Fibroblast of villous mesenchyme (primary cell): Measurements from ENCODE around the gene COMTD1. TPM values are rescaled to one million over a fixed set of nuclear protein-coding genes. Genes with fewer than 3 reads are reported as not detected.

ENCODE experiments used
- DNase-seq: peaks from one replicate; pipeline ENCODE4 v3.0.0-alpha.2; 2010; ENCODE audit warnings: low read depth
- H3K4me3 ChIP-seq: 2 replicates; pipeline ENCODE4 v1.5.1; 2011; ENCODE audit warnings: low read depth, mild to moderate bottlenecking, low read length
- total RNA-seq: library from RNA; depleted of rRNA; stranded (reverse); fragments of >200 nt; gene quantifications from 2 replicates; pipeline ENCODE4 v1.2.3, GENCODE V29; 2012
- TF ChIP-seq, protein P1 (sequence below): IDR thresholded peaks from 2 replicates; pipeline ENCODE4 v1.5.1; 2012; ENCODE audit warnings: low read depth, mild to moderate bottlenecking, low read length; ENCODE audit not compliant: insufficient read depth

COMTD1 gene
- total RNA-seq, result 3.9 and 10.3 TPM in 2 replicates

DNA sequence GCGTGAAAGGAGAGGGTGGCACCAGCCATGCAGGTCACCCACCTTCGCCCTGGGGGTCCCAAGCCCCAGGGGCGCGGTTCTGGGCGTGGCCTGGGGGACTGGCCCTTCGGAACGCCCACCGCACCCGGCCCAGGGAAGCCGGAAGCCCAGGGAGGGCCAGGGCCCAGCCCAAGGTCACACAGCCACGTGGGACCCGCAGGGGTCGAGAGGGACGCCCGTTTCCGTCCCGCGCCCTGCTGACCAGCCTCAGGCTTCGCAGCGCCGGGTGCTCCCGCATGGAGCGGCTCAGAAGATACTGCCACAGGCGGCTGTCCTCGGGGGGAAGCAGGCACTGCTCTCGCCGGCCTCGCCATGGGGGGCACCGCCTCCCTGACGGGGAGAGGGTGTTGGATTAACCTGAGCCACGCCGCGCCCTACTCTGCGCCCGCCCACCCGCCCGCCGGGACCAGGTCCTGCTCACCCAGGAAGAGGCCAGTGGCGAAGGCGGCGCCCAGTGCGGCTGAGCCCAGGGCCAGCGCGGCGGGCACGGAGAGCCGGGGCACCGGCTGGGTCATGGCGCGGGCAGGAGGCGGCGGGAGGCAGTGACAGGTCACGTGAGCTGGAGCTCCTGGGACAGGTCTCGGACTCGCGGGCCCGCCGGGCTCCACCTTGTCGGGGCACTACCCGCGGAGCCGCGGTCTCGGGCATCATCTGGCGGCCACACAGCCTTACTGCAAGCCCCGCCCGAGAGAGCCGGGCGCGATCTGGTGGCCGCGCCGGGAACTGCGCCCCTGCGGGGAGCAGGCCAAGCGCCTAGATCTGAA lies at the start of gene COMTD1:
TSS of gene COMTD1 (minus strand) at position 583 of the 803 bp plus-strand sequence. CDS start at position 554, 29 bp downstream.
- peak within 1 kb of the TSS; percentile 70 for H3K4me3 ChIP-seq
- TF ChIP-seq, protein P1, sequence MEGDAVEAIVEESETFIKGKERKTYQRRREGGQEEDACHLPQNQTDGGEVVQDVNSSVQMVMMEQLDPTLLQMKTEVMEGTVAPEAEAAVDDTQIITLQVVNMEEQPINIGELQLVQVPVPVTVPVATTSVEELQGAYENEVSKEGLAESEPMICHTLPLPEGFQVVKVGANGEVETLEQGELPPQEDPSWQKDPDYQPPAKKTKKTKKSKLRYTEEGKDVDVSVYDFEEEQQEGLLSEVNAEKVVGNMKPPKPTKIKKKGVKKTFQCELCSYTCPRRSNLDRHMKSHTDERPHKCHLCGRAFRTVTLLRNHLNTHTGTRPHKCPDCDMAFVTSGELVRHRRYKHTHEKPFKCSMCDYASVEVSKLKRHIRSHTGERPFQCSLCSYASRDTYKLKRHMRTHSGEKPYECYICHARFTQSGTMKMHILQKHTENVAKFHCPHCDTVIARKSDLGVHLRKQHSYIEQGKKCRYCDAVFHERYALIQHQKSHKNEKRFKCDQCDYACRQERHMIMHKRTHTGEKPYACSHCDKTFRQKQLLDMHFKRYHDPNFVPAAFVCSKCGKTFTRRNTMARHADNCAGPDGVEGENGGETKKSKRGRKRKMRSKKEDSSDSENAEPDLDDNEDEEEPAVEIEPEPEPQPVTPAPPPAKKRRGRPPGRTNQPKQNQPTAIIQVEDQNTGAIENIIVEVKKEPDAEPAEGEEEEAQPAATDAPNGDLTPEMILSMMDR, result peak; percentile 100
- peak; percentile 82 for DNase-seq

DNA sequence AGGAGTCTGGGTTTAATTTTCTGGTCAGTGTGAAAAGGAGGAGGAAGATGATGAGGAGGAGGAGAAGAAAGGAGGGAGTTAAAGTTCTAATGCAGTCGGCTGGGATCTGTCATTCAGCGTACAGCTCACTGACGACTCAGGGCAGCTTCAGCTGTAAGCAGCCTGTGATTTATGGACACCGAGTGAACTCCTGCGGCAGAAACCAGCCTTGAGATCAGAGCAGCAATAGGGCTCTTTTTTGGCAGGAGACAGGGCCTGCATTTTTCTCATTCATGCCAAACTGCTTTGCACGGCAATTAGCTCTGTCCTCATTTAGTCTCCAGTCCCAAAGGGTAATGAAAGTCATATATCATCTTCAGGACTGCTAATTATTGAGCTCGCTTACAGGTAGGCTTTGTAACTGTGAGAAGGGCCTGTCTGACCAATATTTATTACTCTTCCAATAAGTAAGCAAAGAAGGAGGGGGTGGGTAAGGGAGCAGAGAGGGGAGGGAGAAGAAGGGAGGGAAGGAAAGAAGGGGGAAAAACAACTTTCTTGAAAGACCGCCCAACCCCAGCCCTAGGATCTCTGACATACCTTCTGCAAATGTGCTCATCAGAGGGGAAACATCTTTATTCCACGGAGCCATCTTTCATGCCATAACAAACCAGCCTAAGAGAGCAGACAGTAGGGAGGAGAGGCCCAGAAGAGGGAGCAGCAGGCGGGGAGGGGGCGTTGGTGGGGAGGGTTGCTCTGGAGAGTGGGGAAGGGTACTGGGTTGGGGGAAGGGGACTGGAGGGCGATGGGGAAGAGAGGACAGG lies 48.1 kb upstream of the COMTD1 start:
- TF ChIP-seq, protein P1, result no peak
- no peak overlapping the region for H3K4me3 ChIP-seq
- DNase-seq, result no peak

DNA sequence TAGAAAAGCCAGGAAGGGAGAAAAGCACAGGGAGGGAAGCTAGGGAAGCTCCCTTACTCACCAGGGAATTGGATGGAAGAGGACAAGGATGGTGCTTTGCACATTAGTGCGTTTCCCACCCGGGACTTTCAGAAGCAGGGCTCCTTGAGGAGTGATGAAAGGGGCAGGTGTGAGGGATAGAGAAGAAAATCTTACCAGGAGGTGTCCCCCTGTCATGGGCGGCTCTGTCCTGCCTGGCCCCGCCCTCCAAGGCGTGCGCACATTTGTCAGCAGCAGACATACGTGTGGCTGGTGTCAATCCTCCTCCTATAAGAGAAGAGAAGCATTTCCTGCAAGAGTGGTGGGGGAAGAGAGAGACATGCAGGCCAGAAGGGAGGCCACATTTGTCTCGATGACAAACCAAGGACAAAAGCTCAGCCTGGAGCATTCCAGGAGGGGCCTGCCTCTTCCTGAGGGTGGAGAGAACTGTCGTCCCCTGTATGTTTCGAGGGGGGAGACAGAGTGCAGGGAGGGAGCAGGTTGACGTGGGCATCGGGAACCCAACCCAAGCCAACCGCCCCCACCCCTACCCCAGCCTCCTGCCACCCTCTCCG lies 47.4 kb upstream of the COMTD1 start:
- no peak overlapping the region for H3K4me3 ChIP-seq
- TF ChIP-seq, protein P1, result no peak
- no peak for DNase-seq

DNA sequence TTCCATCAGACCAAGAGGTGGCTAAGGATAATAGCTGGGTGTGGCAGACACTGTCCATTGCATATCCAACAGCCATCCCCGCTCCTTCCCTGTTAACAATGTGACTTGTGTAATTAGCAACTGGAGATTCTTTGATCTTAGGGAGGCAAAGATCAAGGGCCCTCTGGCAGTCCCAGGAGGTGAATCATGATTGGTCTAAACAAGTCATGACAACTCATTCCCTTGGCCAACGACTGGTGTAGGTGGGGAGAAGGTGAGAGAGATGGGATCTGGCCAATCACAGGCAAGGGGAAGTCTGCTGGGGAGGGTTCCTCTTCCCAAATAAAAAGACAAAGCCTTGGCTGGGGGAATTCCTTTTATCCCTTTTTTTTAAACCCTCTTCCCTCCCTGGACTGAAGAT lies 46.2 kb upstream of the COMTD1 start:
- DNase-seq, result no peak
- TF ChIP-seq, protein P1, result no peak
- H3K4me3 ChIP-seq, result no peak overlapping the region

DNA sequence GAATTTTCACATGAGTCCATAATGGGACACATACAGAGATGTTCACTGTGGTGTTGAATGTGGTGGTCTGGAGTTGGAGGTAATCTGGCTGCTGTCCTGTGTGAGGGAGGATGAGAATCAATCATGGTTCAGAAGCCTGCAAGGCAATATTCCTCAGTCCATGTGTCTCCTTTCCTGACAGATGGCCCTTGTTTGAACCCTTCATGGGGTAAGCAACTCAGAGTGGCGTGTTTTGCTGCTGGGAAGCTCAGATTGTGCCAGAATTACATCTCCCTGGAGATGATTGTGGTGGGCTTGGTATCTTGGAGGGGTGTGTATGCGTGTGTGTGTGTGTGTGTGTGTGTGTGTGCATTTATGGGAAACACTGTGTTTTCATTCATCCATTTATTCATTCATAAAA lies 44.5 kb upstream of the COMTD1 start:
- TF ChIP-seq, protein P1, result no peak
- DNase-seq, result no peak
- no peak overlapping the region for H3K4me3 ChIP-seq

DNA sequence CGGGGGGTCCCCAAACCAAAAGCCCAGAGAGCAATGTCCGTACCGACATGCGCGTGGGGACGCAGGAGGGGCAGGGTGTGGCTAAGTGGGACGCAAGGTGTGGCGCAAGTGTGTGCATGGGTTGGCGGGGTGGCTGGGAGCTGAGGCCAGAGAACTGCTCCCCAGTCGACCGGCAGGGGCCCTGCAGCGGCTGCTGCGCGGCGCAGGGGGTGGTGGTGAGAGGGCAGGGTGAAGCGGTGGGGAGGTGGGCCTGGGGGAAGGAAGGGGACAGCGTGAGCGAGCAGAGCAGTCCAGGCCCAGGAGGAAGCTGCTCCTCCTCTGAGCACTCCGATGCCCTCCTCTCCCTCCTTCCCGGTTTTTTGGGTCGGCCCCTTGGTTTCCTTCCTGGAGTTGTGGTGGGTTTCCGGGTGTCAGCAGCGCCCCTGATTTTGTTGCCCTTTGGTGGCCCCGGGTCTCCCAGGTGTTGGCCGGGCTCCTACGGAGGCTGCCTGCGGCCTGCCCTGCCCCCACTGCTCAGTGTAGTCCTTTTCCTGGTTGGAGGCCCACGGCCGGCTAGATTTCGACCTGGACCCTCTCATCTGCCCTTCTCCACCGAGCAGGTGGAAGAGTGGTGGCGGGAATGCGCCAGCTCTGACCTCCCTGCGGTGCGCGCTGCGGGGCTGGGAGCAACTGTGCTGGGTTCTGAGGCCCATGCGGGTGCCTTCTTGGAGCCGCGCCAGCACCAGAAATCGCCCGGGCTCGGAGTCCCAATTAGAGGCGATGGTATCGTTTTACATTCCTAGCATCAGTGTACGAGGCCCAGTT lies 40.5 kb upstream of the COMTD1 start:
- no peak for DNase-seq
- H3K4me3 ChIP-seq, result no peak overlapping the region
- TF ChIP-seq, protein P1, result no peak
